HEK293T (cell line): ENCODE data around the gene FAM131C.
"Not testable (repeated sequence)": the region's sequence is repeated elsewhere in the genome, so short reads cannot be mapped to it uniquely, and the experiment has no call there.

ENCODE experiments used
- CTCF ChIA-PET: fragments of 350-600 bp; formaldehyde crosslinking; extraction: SDS; loops from one replicate; lab custom pipeline; 2021; ENCODE audit warnings: antibody characterized with exemption, inconsistent platforms; lab: Yijun Ruan, JAX
- POLR2A ChIA-PET: fragments of 350-600 bp; formaldehyde crosslinking; extraction: SDS; loops from one replicate; lab custom pipeline; 2020; ENCODE audit warnings: antibody characterized with exemption, inconsistent platforms; lab: Yijun Ruan, JAX
- DNase-seq: peaks from one replicate; pipeline ENCODE4 v3.0.0; 2012; ENCODE audit warnings: mixed read lengths; ENCODE audit errors: extremely low spot score
- ARNT ChIP-seq: fragments of 450-650 bp; IDR thresholded peaks from 2 replicates; pipeline ENCODE4 v1.6.1; 2017; ENCODE audit warnings: mild to moderate bottlenecking
- BHLHE40 ChIP-seq: fragments of 450-650 bp; IDR thresholded peaks from 2 replicates; pipeline ENCODE4 v1.6.1; 2016; ENCODE audit warnings: mild to moderate bottlenecking, moderate library complexity, borderline replicate concordance
- CTBP1 ChIP-seq: fragments of 450-650 bp; IDR thresholded peaks from 2 replicates; pipeline ENCODE4 v1.6.1; 2016; ENCODE audit warnings: borderline replicate concordance
- ELF4 ChIP-seq: fragments of 450-650 bp; IDR thresholded peaks from 2 replicates; pipeline ENCODE4 v1.6.1; 2017; ENCODE audit warnings: antibody characterized with exemption
- FOXA1 ChIP-seq: fragments of 450-650 bp; IDR thresholded peaks from 2 replicates; pipeline ENCODE4 v1.6.1; 2016; ENCODE audit warnings: mild to moderate bottlenecking
- FOXK2 ChIP-seq: fragments of 450-650 bp; IDR thresholded peaks from 2 replicates; pipeline ENCODE4 v1.6.1; 2016; ENCODE audit warnings: mild to moderate bottlenecking
- FOXM1 ChIP-seq: fragments of 450-650 bp; IDR thresholded peaks from 2 replicates; pipeline ENCODE4 v1.6.1; 2017; ENCODE audit warnings: mild to moderate bottlenecking, borderline replicate concordance
- HDGF ChIP-seq: fragments of 450-650 bp; IDR thresholded peaks from 2 replicates; pipeline ENCODE4 v1.6.1; 2017; ENCODE audit warnings: antibody characterized with exemption, borderline replicate concordance
- L3MBTL2 ChIP-seq: fragments of 450-650 bp; conservative IDR thresholded peaks from 2 replicates; pipeline ENCODE4 v1.6.1; 2016; ENCODE audit warnings: mild to moderate bottlenecking
- LEF1 ChIP-seq: fragments of 450-650 bp; IDR thresholded peaks from 2 replicates; pipeline ENCODE4 v1.6.1; 2017; ENCODE audit warnings: mild to moderate bottlenecking, borderline replicate concordance
- NFRKB ChIP-seq: fragments of 450-650 bp; IDR thresholded peaks from 2 replicates; pipeline ENCODE4 v1.6.1; 2016; ENCODE audit warnings: mild to moderate bottlenecking, moderate library complexity
- SP1 ChIP-seq: fragments of 450-650 bp; IDR thresholded peaks from 2 replicates; pipeline ENCODE4 v1.6.1; 2017
- SUZ12 ChIP-seq: fragments of 450-650 bp; IDR thresholded peaks from 2 replicates; pipeline ENCODE4 v1.6.1; 2016; ENCODE audit warnings: mild to moderate bottlenecking
- TARDBP ChIP-seq: fragments of 450-650 bp; IDR thresholded peaks from 2 replicates; pipeline ENCODE4 v1.6.1; 2016
- ZNF384 ChIP-seq: fragments of 450-650 bp; IDR thresholded peaks from 2 replicates; pipeline ENCODE4 v1.6.1; 2016
- TF ChIP-seq, protein P1 (sequence below): fragments of 450-650 bp; IDR thresholded peaks from 2 replicates; pipeline ENCODE4 v1.6.1; 2016

FAM131C gene

DNA sequence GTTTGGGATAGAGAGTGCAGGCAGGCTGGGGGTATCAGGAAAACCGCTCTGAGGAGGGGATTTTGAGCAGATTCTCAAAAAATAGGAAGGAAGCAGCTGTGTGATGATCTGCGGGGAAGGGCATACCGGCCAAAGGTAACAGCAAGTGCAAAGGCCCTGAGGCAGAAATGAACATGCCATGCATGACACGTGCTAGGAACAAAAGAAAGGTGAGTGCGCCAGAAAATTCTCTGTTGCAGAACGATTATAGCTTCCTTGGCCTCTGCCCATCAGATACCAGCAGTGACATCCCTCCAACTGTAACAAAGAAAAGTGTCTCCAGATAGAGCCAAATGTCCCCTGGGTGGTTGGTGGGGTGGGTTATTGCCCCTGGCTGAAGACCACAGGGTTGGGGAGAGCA is 37.0 kb upstream of the FAM131C start:
- CTCF ChIA-PET: interaction anchor here (0.8 kb wide), 2 partner anchors 32 to 41 kb away, joined by 3 read pairs; no protein-coding TSS in a partner anchor
- DNase-seq: no peak

DNA sequence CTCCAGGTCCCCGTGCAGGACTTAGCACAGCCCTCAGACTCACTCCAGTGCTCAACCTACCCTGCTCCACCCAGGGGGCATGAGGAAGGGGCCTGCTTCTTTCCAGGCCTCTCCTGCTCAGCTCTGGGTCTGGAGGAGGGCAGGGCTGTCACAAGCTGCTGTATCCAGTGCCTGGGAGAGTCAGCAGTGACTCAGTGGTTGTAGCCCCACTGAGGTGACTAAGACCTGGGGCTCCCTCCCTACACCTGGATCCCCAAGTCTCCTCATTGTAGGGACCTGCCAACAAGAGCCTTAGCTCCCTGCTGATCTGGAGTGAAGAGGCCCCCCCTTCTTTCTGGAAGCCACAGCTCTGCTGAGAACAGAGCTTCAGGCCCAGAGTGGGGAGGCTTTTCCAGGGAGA is 36.1 kb upstream of the FAM131C start:
- no peak for DNase-seq
- POLR2A ChIA-PET: no interaction called here
- CTCF ChIA-PET: no interaction called here
- TF ChIP-seq SP1: no peak
- TF ChIP-seq ARNT: no peak

More for the DNA sequence above, 37.0 kb upstream of the FAM131C start:
- TF ChIP-seq CTBP1 (no peak), LEF1 (no peak)
- POLR2A ChIA-PET: no interaction called here

DNA sequence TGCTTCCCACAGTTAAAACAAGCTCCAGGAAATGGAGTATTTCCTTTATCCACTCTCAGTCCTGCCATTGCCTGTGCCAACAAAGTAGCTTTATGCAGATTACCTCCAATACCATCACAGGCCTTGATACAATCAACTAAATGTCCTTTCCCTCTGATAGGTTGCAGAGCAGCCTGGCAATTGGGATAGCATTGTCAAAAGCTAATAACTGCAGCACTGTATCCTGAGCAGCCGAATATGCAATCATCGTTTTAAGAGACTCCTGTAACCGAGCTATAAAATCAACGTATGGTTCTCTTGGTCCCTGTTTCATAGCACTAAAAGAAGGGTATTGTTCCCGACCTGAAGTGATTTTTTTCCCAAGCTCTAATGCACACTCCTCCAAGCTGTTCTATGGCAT is 33.6 kb upstream of the FAM131C start:
- CTCF ChIA-PET: interaction anchor here (1.2 kb wide), 1 partner anchor 25 kb away, joined by 4 read pairs; no protein-coding TSS in a partner anchor
- POLR2A ChIA-PET: not testable (repeated sequence)

DNA sequence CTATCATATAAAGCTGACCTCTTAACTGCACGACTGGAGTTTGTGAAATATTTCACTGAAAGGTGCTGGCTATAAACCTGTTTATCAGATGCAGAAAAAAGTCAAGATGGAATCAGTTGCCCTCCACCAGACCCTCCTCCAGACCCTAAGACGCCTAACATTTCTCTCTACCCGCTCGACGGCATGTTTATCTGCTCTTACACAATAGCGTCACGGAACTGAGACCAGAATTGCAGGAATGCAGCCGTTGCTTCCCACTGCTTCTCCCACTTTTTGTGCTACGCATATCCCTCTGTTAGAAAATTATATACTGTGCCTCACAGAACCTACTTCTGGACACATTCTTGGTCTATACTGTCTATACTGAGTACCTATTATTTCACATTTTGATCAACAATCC is 28.2 kb upstream of the FAM131C start:
- TF ChIP-seq ARNT: no peak
- TF ChIP-seq L3MBTL2: 0 out of 2 replicates have a peak, but pooled peaks have one; percentile 23
- ChIA-PET POLR2A (no interaction called here), CTCF (no interaction called here)

More for the DNA sequence above, 33.6 kb upstream of the FAM131C start:
- DNase-seq: not testable (repeated sequence)

DNA sequence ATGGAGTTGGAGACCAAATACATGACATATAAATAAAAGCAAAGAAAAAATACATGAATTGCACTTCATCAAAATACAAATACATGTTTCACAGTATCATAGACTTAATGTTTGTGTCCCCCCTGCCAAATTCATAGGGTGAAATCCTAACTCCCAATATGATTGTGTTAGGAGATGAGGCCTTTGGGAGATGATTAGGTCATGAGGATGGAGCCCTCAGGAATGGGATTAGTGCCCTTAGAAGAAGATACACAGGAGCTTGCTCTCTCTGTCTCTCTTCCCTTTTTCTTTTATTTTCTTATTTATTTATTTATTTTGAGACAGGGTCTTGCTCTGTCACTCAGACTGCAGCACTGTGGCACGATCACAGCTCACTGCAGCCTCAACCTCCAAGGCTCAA is 26.0 kb upstream of the FAM131C start:
- TF ChIP-seq, protein P1, sequence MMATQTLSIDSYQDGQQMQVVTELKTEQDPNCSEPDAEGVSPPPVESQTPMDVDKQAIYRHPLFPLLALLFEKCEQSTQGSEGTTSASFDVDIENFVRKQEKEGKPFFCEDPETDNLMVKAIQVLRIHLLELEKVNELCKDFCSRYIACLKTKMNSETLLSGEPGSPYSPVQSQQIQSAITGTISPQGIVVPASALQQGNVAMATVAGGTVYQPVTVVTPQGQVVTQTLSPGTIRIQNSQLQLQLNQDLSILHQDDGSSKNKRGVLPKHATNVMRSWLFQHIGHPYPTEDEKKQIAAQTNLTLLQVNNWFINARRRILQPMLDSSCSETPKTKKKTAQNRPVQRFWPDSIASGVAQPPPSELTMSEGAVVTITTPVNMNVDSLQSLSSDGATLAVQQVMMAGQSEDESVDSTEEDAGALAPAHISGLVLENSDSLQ: no peak
- TF ChIP-seq SUZ12: no peak
- TF ChIP-seq LEF1: no peak
- no peak for TF ChIP-seq ARNT
- POLR2A ChIA-PET: no interaction called here
- CTCF ChIA-PET: interaction anchor here (1.0 to 1.4 kb wide), 2 partner anchors 17 to 20 kb away, joined by 3 read pairs; no protein-coding TSS in a partner anchor
- no peak for DNase-seq

More for the DNA sequence above, 28.2 kb upstream of the FAM131C start:
- no peak for DNase-seq

DNA sequence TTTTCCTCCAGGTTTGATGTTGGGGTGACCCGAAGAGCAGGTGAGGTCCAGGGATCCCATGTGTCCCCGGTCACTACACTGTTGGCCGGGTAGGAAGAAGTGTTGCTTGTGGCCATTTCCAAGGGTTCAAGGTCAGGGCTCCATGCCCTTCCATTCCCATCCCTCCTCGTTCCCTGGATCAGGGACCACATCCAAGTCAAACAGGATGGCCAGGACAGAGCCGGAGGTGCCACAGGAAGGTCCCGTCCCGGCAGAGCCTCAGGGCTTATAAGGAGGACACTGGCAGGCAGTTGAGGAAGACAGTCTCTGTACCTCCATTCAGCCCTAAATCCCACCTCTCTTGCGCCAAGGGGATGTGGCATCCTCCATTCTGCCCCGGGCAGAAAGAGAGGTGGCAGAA is 22.0 kb upstream of the FAM131C start:
- DNase-seq: no peak
- CTCF ChIA-PET: no interaction called here
- no peak for TF ChIP-seq NFRKB
- no peak for TF ChIP-seq SUZ12
- TF ChIP-seq ARNT: no peak
- no peak for TF ChIP-seq BHLHE40
- TF ChIP-seq, protein P1: no peak
- TF ChIP-seq HDGF: no peak
- POLR2A ChIA-PET: no interaction called here

DNA sequence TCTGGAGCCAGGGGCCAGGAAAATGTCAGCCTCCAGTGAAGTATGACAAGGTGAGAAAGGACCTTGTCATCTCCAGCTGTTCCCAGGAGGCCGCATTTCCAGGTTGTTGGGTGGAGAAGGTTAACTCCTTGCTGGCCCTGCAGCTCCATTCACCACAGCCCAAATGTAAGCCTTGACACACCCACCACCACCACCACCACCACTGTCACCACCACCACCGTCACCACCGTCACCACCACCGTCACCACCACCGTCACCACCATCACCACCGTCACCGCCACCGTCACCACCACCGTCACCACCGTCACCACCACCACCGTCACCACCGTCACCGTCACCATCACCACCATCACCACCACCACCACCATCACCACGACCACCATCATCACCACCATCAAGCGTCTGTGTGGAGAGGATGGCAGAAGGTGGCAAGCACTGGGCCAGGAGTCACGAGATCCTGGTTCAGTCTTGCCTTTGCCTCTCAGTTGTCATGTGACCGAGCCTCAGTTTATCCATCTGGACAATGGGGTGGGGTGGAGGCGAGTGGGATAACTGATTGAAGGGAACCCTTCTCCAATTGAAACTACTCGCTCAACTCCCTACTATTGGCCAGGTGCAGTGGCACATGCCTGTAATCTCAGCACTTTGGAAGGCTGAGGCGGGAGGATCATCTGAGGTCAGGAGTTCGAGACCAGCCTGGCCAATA is 21.2 kb upstream of the FAM131C start:
- no peak for DNase-seq
- TF ChIP-seq NFRKB (no peak), CTBP1 (no peak), LEF1 (no peak), L3MBTL2 (no peak), FOXM1 (no peak), SUZ12 (no peak), TARDBP (no peak), BHLHE40 (no peak), FOXK2 (no peak), ARNT (no peak), FOXA1 (no peak), HDGF (no peak), ELF4 (no peak), ZNF384 (no peak), SP1 (no peak)
- TF ChIP-seq, protein P1: no peak
- POLR2A ChIA-PET: no interaction called here
- CTCF ChIA-PET: no interaction called here

DNA sequence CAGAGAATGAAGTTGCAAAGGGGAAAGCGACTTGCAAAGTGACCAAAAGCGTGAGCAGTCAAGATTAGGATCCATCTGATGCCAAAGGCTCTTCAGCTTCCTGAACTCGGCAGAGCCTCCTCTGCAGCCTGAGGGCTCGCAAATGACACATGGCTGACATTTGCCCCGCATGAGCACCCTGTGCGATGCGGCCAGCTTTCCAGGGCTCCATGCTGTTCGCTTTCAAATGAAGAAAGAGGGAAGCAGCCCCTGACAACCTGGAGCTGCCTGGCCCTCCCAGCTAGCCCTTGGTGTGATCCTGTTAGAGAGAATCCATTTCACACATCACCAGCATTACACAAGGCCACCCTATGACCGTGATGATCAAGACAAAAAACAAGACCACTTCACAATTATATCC is 20.2 kb upstream of the FAM131C start:
- DNase-seq: no peak
- CTCF ChIA-PET: interaction anchor here (1.1 kb wide), 1 partner anchor 14 kb away, joined by 3 read pairs; no protein-coding TSS in a partner anchor
- POLR2A ChIA-PET: no interaction called here
- TF ChIP-seq FOXK2 (no peak), SUZ12 (no peak), CTBP1 (no peak), FOXA1 (no peak), ELF4 (no peak), ZNF384 (no peak)
- TF ChIP-seq, protein P1: no peak
